H9 (cell line): Measurements from ENCODE around the gene MARVELD1. TPM values are rescaled to one million over a fixed set of nuclear protein-coding genes. Genes with fewer than 3 reads are reported as not detected.

Experiments used
- DNase-seq: peaks from one replicate; pipeline ENCODE4 v3.0.0-alpha.2; 2017
- H2AFZ ChIP-seq: one replicate; pipeline ENCODE4 v1.6.1; 2013; ENCODE audit warnings: mild to moderate bottlenecking, low read length, control low read depth, moderate library complexity
- H2AK5ac ChIP-seq: 2 replicates; pipeline ENCODE4 v1.6.1; 2013; ENCODE audit warnings: low read length, control low read depth, mixed read lengths; ENCODE audit not compliant: insufficient read length
- H2BK120ac ChIP-seq: one replicate; pipeline ENCODE4 v1.6.1; 2013; ENCODE audit warnings: low read depth, mild to moderate bottlenecking, low read length, control low read depth, inconsistent platforms; ENCODE audit not compliant: poor library complexity, severe bottlenecking
- H2BK12ac ChIP-seq: 2 replicates; pipeline ENCODE4 v1.6.1; 2013; ENCODE audit warnings: low read length, control low read depth, mixed read lengths, low read depth; ENCODE audit not compliant: insufficient read length
- H2BK15ac ChIP-seq: 2 replicates; pipeline ENCODE4 v1.6.1; 2013; ENCODE audit warnings: low read depth, low read length, control low read depth
- H2BK20ac ChIP-seq: one replicate; pipeline ENCODE4 v1.6.1; 2013; ENCODE audit warnings: low read depth, mild to moderate bottlenecking, low read length, control low read depth, inconsistent platforms; ENCODE audit not compliant: poor library complexity, severe bottlenecking
- H2BK5ac ChIP-seq: 2 replicates; pipeline ENCODE4 v1.6.1; 2013; ENCODE audit warnings: low read length, control low read depth, mixed read lengths; ENCODE audit not compliant: insufficient read length
- H3K14ac ChIP-seq: 2 replicates; pipeline ENCODE4 v1.6.1; 2013; ENCODE audit warnings: low read length, control low read depth; ENCODE audit not compliant: insufficient read depth
- H3K18ac ChIP-seq: 2 replicates; pipeline ENCODE4 v1.6.1; 2013; ENCODE audit warnings: low read depth, mild to moderate bottlenecking, mixed read lengths, low read length, control low read depth; ENCODE audit not compliant: insufficient read length
- H3K23ac ChIP-seq: 2 replicates; pipeline ENCODE4 v1.6.1; 2013; ENCODE audit warnings: low read length, control low read depth, mixed read lengths, low read depth; ENCODE audit not compliant: insufficient read length
- H3K23me2 ChIP-seq: 2 replicates; pipeline ENCODE4 v1.6.1; 2013; ENCODE audit warnings: low read depth, mild to moderate bottlenecking, mixed read lengths, low read length, control low read depth; ENCODE audit not compliant: insufficient read length, poor library complexity, severe bottlenecking
- H3K27ac ChIP-seq: 2 replicates; pipeline ENCODE4 v1.5.1; 2013; ENCODE audit warnings: low read length, control low read depth, mixed read lengths, low read depth; ENCODE audit not compliant: insufficient read length
- H3K27me3 ChIP-seq: 2 replicates; pipeline ENCODE4 v1.6.1; 2013; ENCODE audit warnings: low read length, control low read depth, inconsistent platforms; ENCODE audit not compliant: insufficient read depth
- H3K4ac ChIP-seq: 2 replicates; pipeline ENCODE4 v1.6.1; 2013; ENCODE audit warnings: low read depth, mild to moderate bottlenecking, control low read depth, inconsistent platforms, low read length, moderate library complexity
- H3K4me1 ChIP-seq: 2 replicates; pipeline ENCODE4 v1.6.1; 2013; ENCODE audit warnings: low read length, control low read depth, inconsistent platforms; ENCODE audit not compliant: insufficient read depth
- H3K4me2 ChIP-seq: 2 replicates; pipeline ENCODE4 v1.6.1; 2013; ENCODE audit warnings: low read length, control low read depth, mixed read lengths; ENCODE audit not compliant: insufficient read length, insufficient read depth
- H3K56ac ChIP-seq: 2 replicates; pipeline ENCODE4 v1.6.1; 2013; ENCODE audit warnings: low read depth, mild to moderate bottlenecking, mixed read lengths, low read length, control low read depth; ENCODE audit not compliant: insufficient read length
- H3K79me1 ChIP-seq: 2 replicates; pipeline ENCODE4 v1.6.1; 2013; ENCODE audit warnings: low read depth, mild to moderate bottlenecking, moderate library complexity, low read length, control low read depth, inconsistent platforms; ENCODE audit not compliant: insufficient read depth, poor library complexity, severe bottlenecking
- H3K79me2 ChIP-seq: 2 replicates; pipeline ENCODE4 v1.6.1; 2013; ENCODE audit warnings: low read length, control low read depth, inconsistent platforms; ENCODE audit not compliant: insufficient read depth
- H3K9ac ChIP-seq: 2 replicates; pipeline ENCODE4 v1.6.1; 2013; ENCODE audit warnings: low read length, control low read depth, mixed read lengths; ENCODE audit not compliant: insufficient read length; ENCODE audit errors: extremely low read depth
- H3K9me3 ChIP-seq: one replicate; pipeline ENCODE4 v1.6.1; 2013; ENCODE audit warnings: low read depth, low read length, inconsistent platforms; ENCODE audit not compliant: control insufficient read depth
- H3T11ph ChIP-seq: one replicate; pipeline ENCODE4 v1.6.1; 2013; ENCODE audit warnings: mild to moderate bottlenecking, low read length, control low read depth, inconsistent platforms
- H4K20me1 ChIP-seq: one replicate; pipeline ENCODE4 v1.6.1; 2013; ENCODE audit not compliant: control insufficient read depth, insufficient read length, insufficient read depth
- H4K5ac ChIP-seq: 2 replicates; pipeline ENCODE4 v1.6.1; 2013; ENCODE audit warnings: low read depth, mild to moderate bottlenecking, mixed read lengths, low read length, control low read depth; ENCODE audit not compliant: insufficient read length
- H4K8ac ChIP-seq: replicated peaks from 2 replicates; pipeline ENCODE4 v1.6.1; 2013; ENCODE audit warnings: low read length, control low read depth, mixed read lengths, low read depth; ENCODE audit not compliant: insufficient read length
- H4K91ac ChIP-seq: 2 replicates; pipeline ENCODE4 v1.6.1; 2013; ENCODE audit warnings: low read depth, mild to moderate bottlenecking, moderate library complexity, mixed read lengths, low read length, control low read depth; ENCODE audit not compliant: insufficient read length
- H3K27ac Mint-ChIP-seq, 3 experiments: 2 replicates in 2 of 3; 3 replicates in 1 of 3; pipeline ENCODE4 v1.8.0; 2020 to 2021; ENCODE audit warnings: mixed read lengths in 3 of 3, mild to moderate bottlenecking in 1 of 3, moderate library complexity in 1 of 3
- H3K27me3 Mint-ChIP-seq: 2 replicates; pipeline ENCODE4 v1.8.0; 2021; ENCODE audit warnings: low read depth, mild to moderate bottlenecking, moderate library complexity, mixed read lengths
- H3K36me3 Mint-ChIP-seq, 3 experiments: 2 replicates in 2 of 3; 3 replicates in 1 of 3; pipeline ENCODE4 v1.8.0; 2020 to 2021; ENCODE audit warnings: low read depth in 3 of 3, mixed read lengths in 3 of 3; ENCODE audit not compliant: insufficient read depth in 1 of 3
- H3K4me1 Mint-ChIP-seq, 2 experiments: 2 replicates each; pipeline ENCODE4 v1.8.0; 2020; ENCODE audit warnings: mixed read lengths in 2 of 2
- H3K4me3 Mint-ChIP-seq, 2 experiments: 2 replicates in 1 of 2; 3 replicates in 1 of 2; pipeline ENCODE4 v1.8.0; 2020 to 2021; ENCODE audit warnings: mild to moderate bottlenecking in 2 of 2, mixed read lengths in 2 of 2, moderate library complexity in 1 of 2
- H3K9me3 Mint-ChIP-seq, 2 experiments: 2 replicates in 1 of 2; 3 replicates in 1 of 2; pipeline ENCODE4 v1.8.0; 2020; ENCODE audit warnings: mild to moderate bottlenecking in 2 of 2, mixed read lengths in 2 of 2, moderate library complexity in 1 of 2
- WGBS: extraction: QIAGEN DNeasy Blood & Tissue Kit; methylation state at CpG from one replicate; pipeline ENCODE4 v1.1.7; 2013; ENCODE audit warnings: missing lambda C conversion rate, low lambda C conversion rate, mixed read lengths; ENCODE audit not compliant: insufficient read length; ENCODE audit errors: extremely low coverage; 5-methylcytosine and 5-hydroxymethylcytosine counted together
- total RNA-seq: library from RNA; stranded (reverse); gene quantifications from 2 replicates; pipeline ENCODE4 v1.2.1, GENCODE V29; 2021
- TF ChIP-seq, protein P1 (sequence below): fragments of 200-600 bp; sonication (generic); conservative IDR thresholded peaks from 3 replicates; pipeline ENCODE4 v1.8.0; 2021; ENCODE audit warnings: antibody characterized with exemption, mild to moderate bottlenecking

MARVELD1 gene
- total RNA-seq, 1 experiment from 2014 or later: 26.7 TPM

DNA sequence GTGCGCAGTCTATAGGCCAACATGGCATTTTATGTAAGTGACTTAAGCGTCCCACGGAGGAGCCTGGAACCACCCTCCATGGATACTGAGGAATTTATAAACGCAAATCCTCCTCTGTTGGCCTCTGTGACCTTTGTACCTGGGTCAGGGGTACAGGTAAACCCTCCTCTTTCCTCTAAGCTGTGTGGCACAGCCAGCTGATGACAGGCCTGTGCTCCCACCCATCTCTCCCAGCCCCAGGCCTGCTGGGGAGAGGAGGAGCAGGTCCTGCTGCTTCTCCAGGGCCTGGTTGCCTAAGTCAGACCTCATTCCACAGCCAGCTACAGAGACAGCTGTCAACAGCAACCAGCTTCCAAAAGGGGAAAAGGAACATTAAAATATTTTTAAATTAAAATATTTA is 31.5 kb upstream of the MARVELD1 start:
- Histone ChIP-seq H3K9me3 (no peaks in the 10 kb centered on the region), H4K8ac (no peak overlapping the region), H3K4me2 (no peak overlapping the region), H3K27me3 (no peaks in the 10 kb centered on the region), H3K4ac (no peak overlapping the region), H2BK5ac (no peak overlapping the region), H4K20me1 (no peaks in the 10 kb centered on the region), H4K91ac (no peak overlapping the region), H3K23me2 (peaks cover 4% of the 10 kb centered on the region), H3K79me1 (no peaks in the 10 kb centered on the region), H3K18ac (no peak overlapping the region), H3K23ac (no peak overlapping the region), H2AFZ (no peak overlapping the region), H2BK12ac (no peak overlapping the region), H3K9ac (no peak overlapping the region), H2BK20ac (no peak overlapping the region), H3K14ac (no peak overlapping the region), H3K79me2 (no peaks in the 10 kb centered on the region), H3K27ac (no peak overlapping the region), H2BK15ac (no peak overlapping the region), H4K5ac (no peak overlapping the region), H3K4me1 (no peaks in the 10 kb centered on the region), H2AK5ac (no peak overlapping the region), H3T11ph (no peak overlapping the region), H2BK120ac (no peak overlapping the region), H3K56ac (no peak overlapping the region)
- TF ChIP-seq, protein P1, sequence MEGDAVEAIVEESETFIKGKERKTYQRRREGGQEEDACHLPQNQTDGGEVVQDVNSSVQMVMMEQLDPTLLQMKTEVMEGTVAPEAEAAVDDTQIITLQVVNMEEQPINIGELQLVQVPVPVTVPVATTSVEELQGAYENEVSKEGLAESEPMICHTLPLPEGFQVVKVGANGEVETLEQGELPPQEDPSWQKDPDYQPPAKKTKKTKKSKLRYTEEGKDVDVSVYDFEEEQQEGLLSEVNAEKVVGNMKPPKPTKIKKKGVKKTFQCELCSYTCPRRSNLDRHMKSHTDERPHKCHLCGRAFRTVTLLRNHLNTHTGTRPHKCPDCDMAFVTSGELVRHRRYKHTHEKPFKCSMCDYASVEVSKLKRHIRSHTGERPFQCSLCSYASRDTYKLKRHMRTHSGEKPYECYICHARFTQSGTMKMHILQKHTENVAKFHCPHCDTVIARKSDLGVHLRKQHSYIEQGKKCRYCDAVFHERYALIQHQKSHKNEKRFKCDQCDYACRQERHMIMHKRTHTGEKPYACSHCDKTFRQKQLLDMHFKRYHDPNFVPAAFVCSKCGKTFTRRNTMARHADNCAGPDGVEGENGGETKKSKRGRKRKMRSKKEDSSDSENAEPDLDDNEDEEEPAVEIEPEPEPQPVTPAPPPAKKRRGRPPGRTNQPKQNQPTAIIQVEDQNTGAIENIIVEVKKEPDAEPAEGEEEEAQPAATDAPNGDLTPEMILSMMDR: no peak
- Mint-ChIP-seq H3K27ac (peak overlapping the region in 1 of 3 experiments; percentile 75; a peak in 1 of 7 replicates), H3K9me3 (no peaks in the 10 kb centered on the region), H3K36me3 (peaks cover 0 to 8% (median 7%) of the 10 kb centered on the region in 3 experiments; a peak in 4 of 7 replicates), H3K4me3 (no peak overlapping the region), H3K27me3 (no peaks in the 10 kb centered on the region), H3K4me1 (peaks cover 14 to 17% of the 10 kb centered on the region in 2 experiments)
- no CpG with 5 or more reads among the region's 4 CpGs for WGBS
- DNase-seq: no peak
